ENCODE measurements around the gene NKD2. TPM values are rescaled to one million over a fixed set of nuclear protein-coding genes. Genes with fewer than 3 reads are reported as not detected.

The NKD2 gene
- polyA plus RNA-seq, 1 donor, result 2.4 TPM

Other genes with a start within 250 kb of the NKD2 start
- 15.7 TPM for gene ZDHHC11B, start 224.1 kb upstream of the NKD2 start, polyA plus RNA-seq (ENCODE audit: insufficient read length)
- gene ZDHHC11, start 157.8 kb upstream of the NKD2 start, polyA plus RNA-seq (ENCODE audit: insufficient read length), result 8.7 TPM
- 26.9 TPM for gene BRD9, start 116.0 kb upstream of the NKD2 start, polyA plus RNA-seq (ENCODE audit: insufficient read length)
- 6.6 TPM for gene TRIP13, start 115.9 kb upstream of the NKD2 start, polyA plus RNA-seq (ENCODE audit: insufficient read length)
- gene SLC12A7, start 103.3 kb downstream of the NKD2 start, polyA plus RNA-seq (ENCODE audit: insufficient read length), result 8.0 TPM
- gene SLC6A19, start 192.8 kb downstream of the NKD2 start, polyA plus RNA-seq (ENCODE audit: insufficient read length), result not detected
- gene SLC6A18, start 216.6 kb downstream of the NKD2 start, polyA plus RNA-seq (ENCODE audit: insufficient read length), result not detected